IPS-15b (cell line): Measurements from ENCODE around the gene TRIO.

Experiments
- H3K27me3 ChIP-seq: one replicate; pipeline ENCODE4 v1.6.1; 2013; ENCODE audit warnings: low read length; ENCODE audit not compliant: control insufficient read depth, insufficient read depth
- H3K36me3 ChIP-seq: one replicate; pipeline ENCODE4 v1.6.1; 2013; ENCODE audit warnings: low read length; ENCODE audit not compliant: control insufficient read depth, insufficient read depth
- H3K4me1 ChIP-seq: one replicate; pipeline ENCODE4 v1.6.1; 2013; ENCODE audit warnings: mild to moderate bottlenecking, low read length; ENCODE audit not compliant: control insufficient read depth, insufficient read depth
- H3K4me3 ChIP-seq: one replicate; pipeline ENCODE4 v1.5.1; 2013; ENCODE audit warnings: low read depth, low read length
- H3K9ac ChIP-seq: one replicate; pipeline ENCODE4 v1.6.1; 2013; ENCODE audit warnings: low read depth, mild to moderate bottlenecking, low read length
- H3K9me3 ChIP-seq: one replicate; pipeline ENCODE4 v1.6.1; 2013; ENCODE audit warnings: mild to moderate bottlenecking, low read length; ENCODE audit not compliant: control insufficient read depth, insufficient read depth

TRIO gene

DNA sequence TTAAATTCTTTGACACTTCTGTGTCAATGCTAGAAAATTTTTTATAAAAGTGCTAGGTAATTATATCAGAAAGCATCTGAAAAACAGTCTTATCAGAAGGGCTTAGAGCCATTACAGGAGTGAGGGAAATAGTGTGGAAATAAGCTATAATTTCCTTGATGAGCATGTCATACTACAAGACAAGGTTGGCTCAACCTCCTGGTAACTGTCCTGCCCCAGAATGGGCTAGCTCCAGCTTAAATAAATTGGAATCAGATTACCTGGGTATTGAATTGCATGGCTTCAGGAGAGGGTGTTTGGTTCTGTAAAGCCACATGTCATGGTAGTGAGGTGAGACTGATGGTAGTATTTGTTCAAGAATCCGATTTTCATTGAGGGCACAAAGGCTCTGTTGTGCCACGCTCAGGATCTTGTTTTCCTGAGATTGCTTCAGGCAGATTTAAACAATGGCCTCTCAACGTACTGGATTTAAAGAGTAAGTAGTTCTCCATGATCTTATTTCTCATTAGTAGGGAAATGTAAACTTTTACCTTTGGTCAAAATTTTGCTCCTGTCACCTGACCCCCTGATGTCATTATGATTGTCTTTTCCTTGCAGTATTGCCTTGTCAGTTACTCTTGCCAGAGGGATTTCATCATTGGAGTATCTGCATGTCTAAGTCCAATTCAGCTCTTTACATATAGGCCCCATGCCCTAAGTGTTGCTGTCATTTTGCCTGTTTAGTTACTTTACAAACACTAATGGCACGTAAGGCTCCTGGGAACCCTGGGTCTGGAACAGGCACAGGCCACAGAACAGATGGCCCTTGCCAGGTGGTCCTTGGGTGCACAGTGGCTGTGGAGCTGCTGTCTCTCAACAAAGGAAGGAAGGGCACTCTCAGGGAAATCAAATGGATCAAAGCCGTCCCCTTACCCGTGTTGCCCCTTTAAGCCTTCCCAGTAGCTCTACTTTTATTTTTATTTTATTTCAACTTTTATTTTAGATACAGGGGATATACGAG, 21.3 kb downstream of the TRIO start:
- H3K4me3 ChIP-seq, result no peak overlapping the region
- no peaks in the 10 kb centered on the region for H3K9me3 ChIP-seq
- peaks cover 25% of the 10 kb centered on the region for H3K4me1 ChIP-seq
- no peak overlapping the region for H3K9ac ChIP-seq
- H3K36me3 ChIP-seq, result no peaks in the 10 kb centered on the region
- no peaks in the 10 kb centered on the region for H3K27me3 ChIP-seq

- no peak overlapping the region for H3K4me3 ChIP-seq
- H3K4me1 ChIP-seq, result peaks cover 25% of the 10 kb centered on the region
- no peaks in the 10 kb centered on the region for H3K36me3 ChIP-seq
- H3K9ac ChIP-seq, result no peak overlapping the region
- no peaks in the 10 kb centered on the region for H3K9me3 ChIP-seq
- no peaks in the 10 kb centered on the region for H3K27me3 ChIP-seq
Measured at GRCh38 chr5:14165375-14166106, 22.4 kb downstream of the TRIO start.

- Histone ChIP-seq H3K4me3 (no peak overlapping the region), H3K36me3 (no peaks in the 10 kb centered on the region), H3K27me3 (no peaks in the 10 kb centered on the region), H3K4me1 (peaks cover 29% of the 10 kb centered on the region), H3K9ac (no peak overlapping the region), H3K9me3 (no peaks in the 10 kb centered on the region)
Measured at GRCh38 chr5:14166437-14166836, 23.3 kb downstream of the TRIO start.

DNA sequence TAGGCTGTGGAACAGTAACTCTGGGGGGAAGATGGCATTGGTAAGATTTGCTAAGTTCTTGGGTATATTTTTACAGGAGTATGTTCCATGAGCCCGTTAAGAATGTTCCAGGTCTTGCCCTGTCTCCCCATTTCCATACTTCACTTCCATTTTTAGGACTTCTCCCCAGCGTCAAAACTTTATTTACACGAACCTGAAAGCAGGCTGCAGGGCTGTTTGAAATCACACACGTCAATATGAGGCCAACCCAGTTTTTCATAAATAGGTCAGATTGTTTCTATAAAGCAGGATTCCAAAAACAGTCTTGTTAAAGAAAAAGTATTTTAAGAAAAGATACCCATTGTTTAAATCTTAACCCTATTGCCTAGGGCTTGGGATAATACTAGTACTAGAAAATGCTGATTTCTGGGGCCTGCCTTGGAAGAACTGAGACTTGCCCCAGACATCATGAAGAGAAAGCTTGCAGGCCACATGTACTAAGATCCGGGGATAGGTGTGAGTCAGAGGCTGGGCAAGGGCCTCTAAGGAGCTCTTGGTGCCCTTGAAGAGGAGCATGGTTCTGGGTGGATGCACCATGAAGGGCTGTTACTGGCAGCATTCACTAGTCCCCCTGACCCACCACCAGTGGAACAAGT, 24.2 kb downstream of the TRIO start:
- Histone ChIP-seq H3K36me3 (no peaks in the 10 kb centered on the region), H3K4me1 (peaks cover 37% of the 10 kb centered on the region), H3K4me3 (no peak overlapping the region), H3K27me3 (no peaks in the 10 kb centered on the region), H3K9ac (no peak overlapping the region), H3K9me3 (no peaks in the 10 kb centered on the region)

- Histone ChIP-seq H3K4me3 (no peak overlapping the region), H3K36me3 (no peaks in the 10 kb centered on the region), H3K27me3 (no peaks in the 10 kb centered on the region), H3K9ac (no peak overlapping the region), H3K9me3 (no peaks in the 10 kb centered on the region), H3K4me1 (peaks cover 37% of the 10 kb centered on the region)
Measured at GRCh38 chr5:14168144-14168792, 25.1 kb downstream of the TRIO start.

DNA sequence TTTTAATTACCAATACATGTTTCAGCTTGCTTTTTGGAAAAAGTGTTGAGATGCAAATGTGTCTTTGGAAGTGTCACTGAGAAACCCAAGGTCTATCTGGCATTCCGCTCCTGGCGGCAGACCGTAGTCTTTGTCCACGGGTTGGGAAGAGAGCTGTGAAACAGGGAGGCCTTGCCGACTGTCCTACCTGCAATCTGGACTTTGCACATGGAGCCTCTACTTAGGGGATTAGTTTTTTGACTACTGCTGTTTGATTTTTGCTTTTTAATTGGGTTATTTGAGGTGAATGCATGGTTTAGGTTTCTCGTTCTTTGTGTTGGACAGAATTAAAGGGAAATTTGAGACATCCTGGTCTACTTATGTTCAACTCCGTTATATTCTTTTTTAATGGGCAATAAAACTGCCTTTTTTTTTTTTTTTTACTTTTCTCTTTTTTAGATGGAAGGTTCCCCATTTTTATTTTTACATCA, 25.7 kb downstream of the TRIO start:
- Histone ChIP-seq H3K4me3 (no peak overlapping the region), H3K4me1 (peaks cover 41% of the 10 kb centered on the region), H3K9me3 (no peaks in the 10 kb centered on the region), H3K9ac (no peak overlapping the region), H3K27me3 (no peaks in the 10 kb centered on the region), H3K36me3 (no peaks in the 10 kb centered on the region)

DNA sequence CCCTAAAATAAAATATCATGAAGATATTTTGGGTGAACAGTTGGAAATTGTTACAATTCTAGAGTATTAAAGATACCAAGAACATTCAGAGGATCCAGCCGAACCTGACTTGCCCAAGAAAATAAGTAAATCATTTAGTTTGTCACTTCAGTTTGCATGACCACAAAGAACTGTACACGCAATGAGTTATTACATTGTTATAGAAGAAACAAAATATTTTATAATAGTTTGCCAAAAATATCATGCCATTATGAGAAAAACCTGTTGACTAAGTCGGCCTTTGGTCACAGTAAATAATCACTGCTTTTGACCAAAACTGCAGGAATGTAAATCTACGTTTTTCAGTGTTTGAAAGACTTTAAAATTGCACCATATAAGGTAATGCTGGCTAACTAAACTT, 27.9 kb downstream of the TRIO start:
- H3K4me3 ChIP-seq, result no peak overlapping the region
- H3K27me3 ChIP-seq, result no peaks in the 10 kb centered on the region
- H3K9ac ChIP-seq, result no peak overlapping the region
- peaks cover 39% of the 10 kb centered on the region for H3K4me1 ChIP-seq
- no peaks in the 10 kb centered on the region for H3K9me3 ChIP-seq
- H3K36me3 ChIP-seq, result no peaks in the 10 kb centered on the region

DNA sequence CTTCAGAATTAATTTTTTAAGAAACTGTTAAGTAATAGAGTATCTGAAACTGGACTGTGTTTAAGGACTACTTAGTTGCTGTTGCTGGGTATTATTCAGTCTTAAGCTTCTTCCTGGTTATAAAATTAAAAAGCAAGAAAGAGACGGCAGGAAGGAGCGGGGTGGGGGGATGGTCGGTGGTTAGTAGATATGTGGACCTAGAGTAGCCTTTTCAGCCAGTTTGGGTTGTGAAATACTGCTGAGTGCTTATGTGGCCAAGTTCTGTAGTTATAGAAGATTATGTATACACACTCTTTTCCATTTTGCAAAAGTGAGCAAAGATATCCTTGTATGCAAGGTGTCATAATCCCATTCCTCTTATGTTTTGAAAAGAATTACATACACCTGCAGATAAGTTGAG, 28.5 kb downstream of the TRIO start:
- Histone ChIP-seq H3K36me3 (no peaks in the 10 kb centered on the region), H3K4me3 (no peak overlapping the region), H3K4me1 (peaks cover 39% of the 10 kb centered on the region), H3K9me3 (no peaks in the 10 kb centered on the region), H3K27me3 (no peaks in the 10 kb centered on the region), H3K9ac (no peak overlapping the region)

DNA sequence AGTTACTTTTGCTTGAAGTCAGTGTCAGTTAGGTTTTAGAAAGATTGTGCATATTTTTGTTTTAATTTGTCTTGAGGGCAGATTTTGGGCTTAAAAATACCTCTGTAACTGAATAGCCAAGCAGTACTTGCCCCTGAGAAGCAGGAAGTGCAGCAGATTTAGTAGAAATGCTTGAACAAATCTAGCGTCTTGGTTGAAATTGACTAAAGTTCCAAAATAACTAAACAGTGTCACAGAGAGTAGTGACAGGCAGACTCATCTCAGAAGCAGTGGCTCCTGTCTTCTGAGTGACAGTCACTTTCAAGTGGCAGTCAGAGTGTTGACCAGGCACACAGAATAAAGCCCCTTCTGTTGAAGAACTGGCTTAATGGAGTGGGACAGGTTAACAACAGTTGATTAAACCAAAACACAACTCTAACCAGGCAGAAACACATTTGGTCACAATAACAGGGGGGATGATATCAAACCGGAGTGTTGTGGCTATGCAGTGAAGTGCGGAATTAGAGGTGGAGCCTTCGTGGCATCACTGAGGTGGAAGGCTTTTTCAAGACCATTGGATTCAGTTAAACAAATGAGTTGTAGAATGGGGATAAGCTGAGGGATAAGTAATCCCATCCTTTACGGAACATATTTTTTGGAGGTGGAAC, 29.1 kb downstream of the TRIO start:
- Histone ChIP-seq H3K9ac (no peak overlapping the region), H3K36me3 (no peaks in the 10 kb centered on the region), H3K27me3 (no peaks in the 10 kb centered on the region), H3K4me1 (peaks cover 44% of the 10 kb centered on the region), H3K9me3 (no peaks in the 10 kb centered on the region), H3K4me3 (no peak overlapping the region)

DNA sequence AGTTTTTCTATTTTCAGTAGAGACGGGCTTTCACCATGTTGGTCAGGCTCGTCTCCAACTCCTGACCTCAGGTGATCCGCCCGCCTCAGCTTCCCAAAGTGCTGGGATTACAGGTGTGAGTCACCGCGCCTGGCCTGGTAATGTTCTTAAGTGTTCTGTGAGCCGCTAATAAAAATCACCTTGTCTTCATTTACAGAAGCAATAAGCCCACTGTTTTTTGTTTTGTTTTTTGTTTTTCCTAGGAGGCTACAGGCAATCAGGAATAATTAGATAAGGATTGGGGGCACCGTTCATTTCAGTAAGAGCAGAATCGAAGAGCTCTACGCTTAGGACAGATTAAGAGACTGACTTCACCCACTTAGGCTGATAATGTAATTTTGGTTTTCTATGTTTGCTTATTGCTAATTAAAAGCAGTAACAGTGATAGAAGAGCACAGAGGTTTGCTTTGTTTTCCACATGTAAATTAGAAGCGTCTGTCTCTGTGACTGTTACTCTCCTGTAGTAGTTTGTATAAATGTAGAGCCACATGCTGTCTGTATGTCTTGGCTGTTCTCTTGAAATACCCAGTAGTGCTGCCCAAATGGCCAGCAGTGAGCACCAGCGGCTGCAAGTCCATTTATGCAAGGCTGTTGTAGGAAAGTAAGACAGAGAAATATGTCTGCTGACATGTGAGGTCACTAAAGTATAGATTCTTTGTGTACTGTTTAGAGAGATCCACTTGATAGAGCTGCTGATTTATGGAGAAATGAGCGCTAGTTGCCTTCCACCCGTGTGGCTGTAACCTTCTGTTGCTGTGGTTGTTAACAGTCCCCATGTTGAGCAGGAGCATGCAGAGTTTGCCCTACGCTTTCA, 30.5 kb downstream of the TRIO start:
- no peak overlapping the region for H3K4me3 ChIP-seq
- no peaks in the 10 kb centered on the region for H3K27me3 ChIP-seq
- H3K4me1 ChIP-seq, result peaks cover 51% of the 10 kb centered on the region
- H3K9ac ChIP-seq, result no peak overlapping the region
- no peaks in the 10 kb centered on the region for H3K36me3 ChIP-seq
- no peaks in the 10 kb centered on the region for H3K9me3 ChIP-seq
